ENCODE measurements around the gene KCNMB1. TPM values are rescaled to one million over a fixed set of nuclear protein-coding genes. Genes with fewer than 3 reads are reported as not detected.

The KCNMB1 gene
- total and polyA plus RNA-seq, 2 experiments from 2014 or later, result not detected

- Histone ChIP-seq H3K4me1 (ENCODE audit: insufficient read depth) (no peaks in the 10 kb centered on the region), H3K4me2 (ENCODE audit: unreplicated experiment) (no peak overlapping the region), H3K9me3 (ENCODE audit: low read depth) (no peaks in the 10 kb centered on the region), H4K20me1 (ENCODE audit: insufficient read depth) (no peaks in the 10 kb centered on the region), H3K36me3 (ENCODE audit: low read depth) (no peaks in the 10 kb centered on the region), H3K27me3 (replicated peaks; ENCODE audit: insufficient read depth) (peaks cover 6% of the 10 kb centered on the region; the same call in 1 of the 2 replicates), H3F3A (ENCODE audit: insufficient read depth) (no peaks in the 10 kb centered on the region), H2AFZ (no peak overlapping the region), H3K4me3 (no peak overlapping the region), H3K79me2 (ENCODE audit: insufficient read depth) (no peaks in the 10 kb centered on the region), H3K9ac (no peak overlapping the region), H3K9me2 (ENCODE audit: insufficient read depth) (no peaks in the 10 kb centered on the region), H3K27ac (no peak overlapping the region)
- in situ Hi-C loops (cut with MboI), result no loop called here
- no peak for DNase-seq
- TF ChIP-seq EZH2 (IDR thresholded peaks at IDR 0.05; ENCODE audit: insufficient read depth, poor library complexity, severe bottlenecking) (no peak), EZH2phosphoT487 (IDR thresholded peaks at IDR 0.05; ENCODE audit: insufficient read depth, low read depth) (no peak)
- WGBS, 2 experiments (ENCODE audit: low coverage in 1 of 2, low lambda C conversion rate in 2 of 2, missing lambda C conversion rate in 2 of 2), result 42 to 53% methylated on average over 4 of the region's 4 CpGs
These were observed 50.0 kb downstream of the KCNMB1 start for GRCh38 chr5:170338933-170339779.

DNA sequence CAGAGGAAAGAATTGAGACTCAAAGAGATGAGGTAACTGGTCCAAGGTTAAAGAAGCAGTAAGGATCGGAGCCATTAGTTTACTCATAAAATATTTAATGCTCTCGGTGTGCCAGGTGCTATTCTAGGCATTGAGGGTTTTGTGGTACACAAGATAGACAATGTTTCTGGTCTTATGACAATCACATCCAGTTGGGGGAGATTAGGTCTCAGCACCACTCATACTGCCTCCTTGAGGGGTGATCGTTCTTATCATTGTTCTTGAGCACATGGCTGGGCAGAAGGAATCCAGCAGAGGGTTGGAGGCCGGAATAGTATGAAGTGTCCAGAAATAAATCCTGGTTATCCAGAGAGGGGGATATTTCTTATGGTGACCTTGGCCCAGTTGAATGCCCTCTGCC is 50.9 kb downstream of the KCNMB1 start:
- Histone ChIP-seq H3K79me2 (ENCODE audit: insufficient read depth) (no peaks in the 10 kb centered on the region), H3K27ac (no peak overlapping the region), H3K4me3 (no peak overlapping the region), H2AFZ (no peak overlapping the region), H3F3A (ENCODE audit: insufficient read depth) (no peaks in the 10 kb centered on the region), H3K9me2 (ENCODE audit: insufficient read depth) (no peaks in the 10 kb centered on the region), H3K27me3 (replicated peaks; ENCODE audit: insufficient read depth) (no peaks in the 10 kb centered on the region; the same call in 1 of the 2 replicates), H3K4me2 (ENCODE audit: unreplicated experiment) (no peak overlapping the region), H4K20me1 (ENCODE audit: insufficient read depth) (no peaks in the 10 kb centered on the region), H3K4me1 (ENCODE audit: insufficient read depth) (no peaks in the 10 kb centered on the region), H3K9ac (no peak overlapping the region), H3K36me3 (ENCODE audit: low read depth) (no peaks in the 10 kb centered on the region), H3K9me3 (ENCODE audit: low read depth) (no peaks in the 10 kb centered on the region)
- TF ChIP-seq EZH2phosphoT487 (IDR thresholded peaks at IDR 0.05; ENCODE audit: insufficient read depth, low read depth), result no peak
- no peak for TF ChIP-seq EZH2 (IDR thresholded peaks at IDR 0.05; ENCODE audit: insufficient read depth, poor library complexity, severe bottlenecking)
- 49 to 56% methylated on average over 4 of the region's 4 CpGs for WGBS, 2 experiments (ENCODE audit: low coverage in 1 of 2, low lambda C conversion rate in 2 of 2, missing lambda C conversion rate in 2 of 2)
- no peak for DNase-seq
- in situ Hi-C loops (cut with MboI), result no loop called here

DNA sequence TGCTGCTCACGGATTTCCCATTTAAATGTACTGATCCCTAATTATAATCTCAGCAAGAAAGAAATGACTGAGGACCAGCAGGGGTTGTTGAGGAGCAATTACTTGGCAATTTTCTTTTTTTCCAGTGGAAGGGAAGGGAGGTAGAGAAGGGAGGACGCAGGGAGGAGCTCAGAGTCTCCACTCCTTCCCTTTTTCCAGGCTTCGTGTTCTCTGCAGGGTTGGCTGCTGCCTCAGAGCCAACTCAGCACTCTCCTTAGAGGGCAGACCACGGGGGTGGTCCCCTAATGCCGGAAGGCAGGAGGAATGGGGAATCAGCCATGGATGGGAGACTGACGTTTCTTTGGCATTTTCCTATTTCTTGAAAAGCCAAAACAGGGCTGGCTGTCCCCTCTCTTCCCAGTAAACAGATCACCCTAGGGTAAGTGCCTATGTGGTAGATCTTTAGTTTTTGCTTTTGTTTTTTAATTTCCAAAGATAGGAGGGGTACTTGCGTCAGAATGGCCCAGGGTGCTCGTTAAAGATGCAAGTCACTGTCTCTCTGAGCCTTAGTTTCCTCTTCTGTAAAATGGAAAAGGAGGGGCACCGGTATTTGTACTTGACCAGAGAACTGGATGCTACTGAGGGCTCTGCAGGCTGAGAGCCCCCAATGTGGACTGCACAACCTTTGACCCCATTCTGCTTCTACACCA is 52.0 kb downstream of the KCNMB1 start:
- no peaks in the 10 kb centered on the region for H3K79me2 ChIP-seq (ENCODE audit: insufficient read depth)
- H3K4me3 ChIP-seq, result no peak overlapping the region
- no peaks in the 10 kb centered on the region for H3K36me3 ChIP-seq (ENCODE audit: low read depth)
- H3K27ac ChIP-seq, result no peak overlapping the region
- WGBS, 2 experiments (ENCODE audit: low coverage in 1 of 2, low lambda C conversion rate in 2 of 2, missing lambda C conversion rate in 2 of 2), result 32% methylated on average over 9 of the region's 9 CpGs
- H3F3A ChIP-seq (ENCODE audit: insufficient read depth), result no peaks in the 10 kb centered on the region; the same call in 1 of the 2 replicates
- no peaks in the 10 kb centered on the region for H3K9me3 ChIP-seq (ENCODE audit: low read depth)
- H3K9ac ChIP-seq, result no peak overlapping the region
- TF ChIP-seq EZH2 (IDR thresholded peaks at IDR 0.05; ENCODE audit: insufficient read depth, poor library complexity, severe bottlenecking) (no peak), EZH2phosphoT487 (IDR thresholded peaks at IDR 0.05; ENCODE audit: insufficient read depth, low read depth) (no peak)
- in situ Hi-C loops (cut with MboI), result no loop called here
- H2AFZ ChIP-seq, result no peak overlapping the region
- no peak overlapping the region for H3K4me2 ChIP-seq (ENCODE audit: unreplicated experiment)
- no peaks in the 10 kb centered on the region for H3K9me2 ChIP-seq (ENCODE audit: insufficient read depth)
- no peaks in the 10 kb centered on the region for H3K4me1 ChIP-seq (ENCODE audit: insufficient read depth)
- H3K27me3 ChIP-seq (replicated peaks; ENCODE audit: insufficient read depth), result no peaks in the 10 kb centered on the region; the same call in 1 of the 2 replicates
- H4K20me1 ChIP-seq (ENCODE audit: insufficient read depth), result no peaks in the 10 kb centered on the region
- no peak for DNase-seq

- no peak for TF ChIP-seq EZH2phosphoT487 (IDR thresholded peaks at IDR 0.05; ENCODE audit: insufficient read depth, low read depth)
- no peak for TF ChIP-seq EZH2 (IDR thresholded peaks at IDR 0.05; ENCODE audit: insufficient read depth, poor library complexity, severe bottlenecking)
- Histone ChIP-seq H3K9me2 (ENCODE audit: insufficient read depth) (no peaks in the 10 kb centered on the region), H3K36me3 (ENCODE audit: low read depth) (no peaks in the 10 kb centered on the region), H3K4me1 (ENCODE audit: insufficient read depth) (peaks cover 3% of the 10 kb centered on the region; the same call in 1 of the 2 replicates), H3F3A (ENCODE audit: insufficient read depth) (no peaks in the 10 kb centered on the region; the same call in 1 of the 2 replicates), H2AFZ (no peak overlapping the region), H3K79me2 (ENCODE audit: insufficient read depth) (no peaks in the 10 kb centered on the region), H3K27me3 (replicated peaks; ENCODE audit: insufficient read depth) (no peaks in the 10 kb centered on the region; the same call in 1 of the 2 replicates), H3K4me2 (ENCODE audit: unreplicated experiment) (no peak overlapping the region), H4K20me1 (ENCODE audit: insufficient read depth) (no peaks in the 10 kb centered on the region), H3K9ac (no peak overlapping the region), H3K27ac (no peak overlapping the region), H3K4me3 (no peak overlapping the region), H3K9me3 (ENCODE audit: low read depth) (no peaks in the 10 kb centered on the region)
- no peak for DNase-seq
- 84 to 92% methylated on average over 6 of the region's 6 CpGs for WGBS, 2 experiments (ENCODE audit: low coverage in 1 of 2, low lambda C conversion rate in 2 of 2, missing lambda C conversion rate in 2 of 2)
- in situ Hi-C loops (cut with MboI), result no loop called here
These were observed 53.1 kb downstream of the KCNMB1 start for GRCh38 chr5:170336065-170336464.

All from GM23248 (cell line).